ENCODE results near the gene EXPH5.

EXPH5 gene

DNA sequence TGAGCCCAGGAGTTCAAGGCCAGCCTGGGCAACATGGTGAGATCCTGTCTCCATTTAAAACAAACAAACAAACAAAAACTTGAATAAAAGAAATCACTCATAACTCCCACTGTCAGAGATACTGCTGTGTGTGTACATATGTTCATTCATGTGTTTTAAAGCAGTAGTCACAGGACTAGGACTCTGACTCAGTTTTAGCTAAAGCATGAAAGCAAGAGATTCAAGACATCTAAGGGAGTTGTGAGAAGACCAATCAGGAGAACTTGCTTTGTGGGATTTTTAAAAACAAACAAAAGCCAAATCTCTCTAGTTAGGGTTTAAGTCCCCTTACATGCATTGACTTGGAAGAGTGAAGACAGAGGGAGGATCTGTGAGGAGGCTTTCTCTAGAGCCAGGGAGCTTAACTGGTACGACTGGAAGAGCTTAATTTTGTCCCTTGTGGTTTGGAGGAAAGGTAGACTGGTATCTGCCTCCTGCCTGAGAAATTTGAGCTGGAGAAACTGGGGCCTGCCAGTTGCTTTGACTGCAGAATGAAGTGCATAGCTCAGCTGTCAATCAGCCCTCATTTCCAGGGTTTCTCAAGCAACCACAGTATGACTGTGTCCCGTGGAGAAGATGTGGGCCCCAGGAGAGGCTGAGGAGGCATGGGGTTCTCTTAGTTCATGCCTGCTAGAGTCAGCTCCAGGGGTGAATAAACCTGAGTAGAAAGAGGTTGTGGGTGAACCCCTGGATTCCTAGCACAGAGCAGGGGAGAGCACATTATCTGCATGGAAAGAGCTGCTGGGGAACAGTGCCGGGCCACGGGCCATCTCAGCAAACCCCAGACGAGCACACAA lies 30.6 kb downstream of the EXPH5 start:
- peak; percentile 84 for DNase-seq (ENCODE audit: low read depth)

DNA sequence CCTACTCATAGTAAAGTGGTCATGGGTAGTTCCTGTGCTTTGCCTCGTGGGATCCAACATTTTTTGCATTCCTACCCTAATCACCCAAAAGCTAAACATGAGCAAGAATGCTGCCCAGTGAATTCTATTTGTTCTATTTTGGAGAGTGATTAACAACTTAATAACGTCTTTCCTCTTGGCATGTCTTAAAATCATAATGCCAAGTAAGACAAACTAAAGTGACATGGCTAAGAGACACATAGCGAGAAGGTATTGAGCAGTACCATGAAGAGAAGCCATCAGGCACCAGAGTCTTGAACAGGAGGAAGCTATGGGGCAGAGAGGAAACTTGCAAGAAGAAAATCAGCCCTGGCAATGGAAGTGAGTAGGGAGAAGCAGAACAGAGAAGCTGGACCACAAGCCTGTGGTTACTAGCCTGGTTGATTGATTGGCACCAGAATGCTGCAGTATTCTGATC lies 32.0 kb downstream of the EXPH5 start:
- peak; percentile 82 for DNase-seq (ENCODE audit: low read depth)

DNA sequence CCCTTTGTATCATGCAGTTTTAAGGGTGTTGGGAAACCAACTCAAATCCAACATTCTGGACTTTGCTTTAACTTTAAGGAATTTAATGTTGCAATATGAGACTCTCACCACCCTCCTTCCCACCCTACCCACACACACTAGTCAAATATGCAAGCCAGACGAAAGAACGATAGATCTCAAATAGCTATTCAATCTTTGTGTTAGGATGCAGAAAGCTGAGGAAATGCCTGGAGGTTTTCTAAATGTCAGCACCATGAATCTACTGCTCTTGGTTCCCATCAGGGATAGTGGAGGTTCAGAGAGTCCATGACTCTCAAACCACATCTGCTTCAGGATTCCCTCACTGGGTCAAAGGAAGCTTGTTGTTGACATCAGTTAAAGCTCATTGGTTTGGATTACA lies 33.7 kb downstream of the EXPH5 start:
- peak; percentile 98 for DNase-seq (ENCODE audit: low read depth)

DNA sequence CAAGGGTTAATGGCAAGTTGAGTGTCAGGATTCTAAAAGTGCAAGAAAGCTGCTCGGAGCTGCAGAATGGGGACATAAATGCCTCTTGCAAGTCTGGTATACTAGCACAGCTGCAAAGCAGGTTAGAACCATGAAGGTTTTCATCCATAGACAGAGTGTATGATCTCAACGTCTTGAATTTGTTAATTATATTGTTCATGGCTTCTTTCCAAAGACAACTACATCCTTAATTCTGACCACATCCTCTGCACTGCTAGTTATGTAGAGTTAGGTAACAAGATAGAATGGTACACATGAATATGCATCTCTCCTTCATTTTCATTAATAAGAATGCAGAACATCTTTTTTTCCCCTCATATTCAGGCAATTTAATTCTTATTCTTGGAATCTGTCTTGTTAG lies 34.2 kb downstream of the EXPH5 start:
- peak; percentile 78 for DNase-seq (ENCODE audit: low read depth)

DNA sequence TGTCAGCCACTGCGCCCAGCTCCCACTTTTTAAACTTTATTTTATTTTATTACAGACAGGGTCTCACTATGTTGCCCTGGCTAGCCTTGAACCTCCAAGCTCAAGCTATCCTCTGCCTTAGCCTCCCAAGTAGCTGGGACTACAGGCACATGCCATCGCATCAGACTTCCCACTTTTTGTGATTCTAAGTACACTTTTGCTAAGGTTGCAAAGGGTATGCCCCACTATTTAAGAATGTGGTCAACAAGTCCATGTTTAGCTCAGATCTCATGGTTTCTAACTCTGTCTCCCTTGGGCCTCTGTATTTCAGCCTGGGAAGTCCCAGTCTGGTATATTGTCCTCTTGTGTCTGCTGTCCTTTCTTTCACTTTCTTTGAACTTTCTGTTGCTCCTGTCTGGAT lies 35.3 kb downstream of the EXPH5 start:
- no peak for DNase-seq (ENCODE audit: low read depth)

DNA sequence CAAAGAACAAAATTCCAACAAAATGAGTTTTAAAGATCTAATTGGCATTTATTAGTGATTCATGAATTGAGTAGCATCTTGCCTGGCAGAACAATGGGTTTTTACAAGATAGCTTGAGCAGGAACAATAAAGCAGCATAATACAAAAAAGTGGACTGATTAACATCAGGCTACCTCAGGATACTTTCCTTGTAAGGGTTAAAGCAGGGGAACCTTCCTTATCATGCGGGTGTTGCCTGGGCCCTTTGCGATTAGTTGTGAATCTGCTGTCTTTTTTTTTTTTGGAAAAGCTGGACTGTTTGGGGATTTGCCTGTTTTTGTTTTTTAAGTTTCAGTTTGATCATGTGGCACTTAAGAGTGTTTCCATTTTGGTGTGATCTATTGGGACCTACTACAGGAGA lies 37.5 kb downstream of the EXPH5 start:
- no peak for DNase-seq (ENCODE audit: low read depth)

- DNase-seq (ENCODE audit: low read depth), result peak; percentile 55
Measured at GRCh38 chr11:108551651-108552462, 41.7 kb downstream of the EXPH5 start.

DNA sequence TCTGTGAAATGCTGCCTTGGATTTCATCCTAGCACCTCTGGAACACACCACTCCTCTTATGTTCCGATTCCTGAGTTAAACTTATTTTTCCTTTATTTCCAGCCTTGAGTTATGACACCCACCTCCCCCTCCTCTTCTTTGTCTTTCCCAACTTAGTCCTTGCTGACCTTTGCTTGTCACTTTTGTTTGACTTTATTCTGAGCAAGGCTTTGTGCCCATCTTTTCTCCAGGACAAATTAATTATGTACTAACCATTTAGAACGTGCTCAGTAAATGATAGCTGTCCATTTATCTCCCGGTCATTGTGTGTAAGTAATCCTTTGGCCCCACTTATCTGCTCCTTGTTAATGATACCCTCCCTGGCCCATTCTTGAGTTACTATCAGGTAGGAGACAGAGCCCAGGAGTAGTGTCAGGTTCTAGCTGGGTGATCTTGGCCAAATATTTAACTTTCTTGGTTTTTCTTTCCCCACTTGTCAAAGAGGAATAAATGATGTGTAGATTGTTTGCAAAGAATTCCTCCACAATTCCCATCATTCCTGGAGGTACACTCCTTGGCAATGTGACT lies 44.2 kb downstream of the EXPH5 start:
- DNase-seq (ENCODE audit: low read depth), result no peak

- DNase-seq (ENCODE audit: low read depth), result no peak
Measured at GRCh38 chr11:108545909-108546501, 47.6 kb downstream of the EXPH5 start.

DNA sequence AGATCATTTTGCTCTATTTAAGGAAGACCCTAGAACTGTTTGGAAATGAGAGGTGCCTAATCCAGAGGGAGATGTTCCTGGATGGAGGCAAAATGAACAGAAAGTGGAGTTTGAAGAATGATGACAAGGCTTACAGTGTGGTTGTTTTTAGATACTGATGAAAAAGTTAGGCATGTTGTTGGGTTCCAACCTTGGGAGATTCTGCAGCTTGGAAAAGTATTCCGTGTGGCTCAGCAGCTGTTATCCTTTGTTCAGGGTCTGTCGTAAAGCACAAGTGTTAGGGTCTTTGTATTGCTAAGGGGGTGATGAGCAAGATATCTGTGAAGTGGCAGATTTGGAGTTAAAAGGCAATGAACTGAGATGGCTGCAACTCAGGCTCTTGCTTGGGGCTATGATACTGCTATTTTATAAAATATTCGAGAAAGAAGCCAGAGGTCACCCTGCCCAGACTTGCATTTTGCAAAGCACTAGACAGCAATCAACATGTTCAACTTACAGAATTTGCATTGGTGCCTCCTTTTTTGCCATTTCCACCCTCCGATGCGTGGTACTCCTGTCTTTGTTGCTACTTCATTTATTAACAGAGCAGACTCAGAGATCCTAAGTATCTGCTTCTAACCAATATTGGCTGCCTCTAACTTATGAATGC lies 50.1 kb downstream of the EXPH5 start:
- no peak for DNase-seq (ENCODE audit: low read depth)

GRCh38 chr11:108541531-108541930 lies 52.0 kb downstream of the EXPH5 start:
- no peak for DNase-seq (ENCODE audit: low read depth)

GRCh38 chr11:108538502-108538901 lies 55.1 kb downstream of the EXPH5 start:
- DNase-seq (ENCODE audit: low read depth), result no peak

DNA sequence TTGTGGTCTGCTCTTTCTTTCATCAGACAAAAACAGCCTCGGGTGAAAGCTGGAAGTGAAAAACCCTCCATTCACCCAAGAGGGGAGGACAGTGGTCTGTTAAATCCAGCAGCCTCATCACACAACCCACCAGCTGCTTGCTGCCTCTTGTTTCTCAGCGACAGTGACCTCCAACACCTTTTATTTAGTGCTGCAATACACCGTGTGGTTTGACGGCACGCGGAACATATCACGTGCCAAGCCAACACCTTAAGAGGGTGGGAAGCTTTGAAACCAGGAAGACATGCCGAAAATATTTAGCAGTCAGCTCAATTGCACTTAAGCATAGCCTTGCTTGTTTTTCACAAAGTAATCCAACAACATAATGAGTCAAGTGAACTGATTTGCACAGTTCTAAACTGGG lies 55.5 kb downstream of the EXPH5 start:
- DNase-seq (ENCODE audit: low read depth), result no peak

GRCh38 chr11:108536783-108537182 lies 56.8 kb downstream of the EXPH5 start:
- no peak for DNase-seq (ENCODE audit: low read depth)

DNA sequence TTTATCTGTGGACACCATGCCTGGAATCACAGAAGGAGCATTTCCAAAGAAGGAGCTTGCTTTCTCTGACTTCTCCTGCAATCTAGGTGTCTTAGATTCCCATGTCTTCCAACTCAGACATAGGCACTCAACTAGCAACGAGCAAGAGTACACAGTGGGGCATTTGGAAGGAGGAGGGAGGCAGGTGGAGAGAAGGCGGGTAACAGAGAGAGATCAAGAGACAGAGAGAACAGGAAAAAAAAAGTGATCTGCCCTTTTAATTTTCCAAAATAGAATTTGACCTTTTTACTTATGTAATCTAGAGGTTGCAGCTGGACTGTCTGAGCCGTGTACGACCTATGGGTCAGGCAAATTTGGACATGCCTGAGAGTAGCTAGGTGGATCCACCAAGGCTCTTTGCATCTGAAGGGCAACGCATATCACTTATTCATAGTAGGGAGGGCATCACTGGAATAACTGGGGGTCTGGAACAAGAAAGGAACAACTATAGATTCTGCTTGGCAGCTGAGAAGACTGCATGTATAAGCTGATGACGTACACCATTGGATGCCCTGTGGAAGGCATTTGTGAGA lies 58.1 kb downstream of the EXPH5 start:
- DNase-seq (ENCODE audit: low read depth), result no peak

GRCh38 chr11:108534274-108534882 lies 59.2 kb downstream of the EXPH5 start:
- DNase-seq (ENCODE audit: low read depth), result no peak

DNA sequence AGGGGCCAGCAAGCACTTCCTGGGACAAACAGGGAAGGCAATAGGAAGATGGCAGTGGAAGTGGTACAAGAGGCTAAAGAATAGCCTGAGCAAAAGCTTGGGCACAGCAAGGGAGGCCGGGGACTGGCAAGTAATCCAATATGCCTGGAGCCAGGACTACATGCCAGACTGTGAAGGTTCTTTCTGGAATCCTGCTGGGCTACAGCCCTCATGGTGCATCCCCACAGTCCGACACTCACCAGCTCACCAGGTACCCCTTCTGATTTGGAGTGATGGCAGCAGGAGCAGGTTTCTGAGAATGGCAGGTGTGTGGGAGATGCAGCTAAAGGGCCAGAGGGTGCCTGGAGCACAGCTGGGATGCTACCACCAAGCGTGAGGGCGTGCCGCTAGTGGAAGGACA lies 63.1 kb downstream of the EXPH5 start:
- no peak for DNase-seq (ENCODE audit: low read depth)

GRCh38 chr11:108527382-108527781 lies 66.2 kb downstream of the EXPH5 start:
- DNase-seq (ENCODE audit: low read depth), result peak; percentile 9

DNA sequence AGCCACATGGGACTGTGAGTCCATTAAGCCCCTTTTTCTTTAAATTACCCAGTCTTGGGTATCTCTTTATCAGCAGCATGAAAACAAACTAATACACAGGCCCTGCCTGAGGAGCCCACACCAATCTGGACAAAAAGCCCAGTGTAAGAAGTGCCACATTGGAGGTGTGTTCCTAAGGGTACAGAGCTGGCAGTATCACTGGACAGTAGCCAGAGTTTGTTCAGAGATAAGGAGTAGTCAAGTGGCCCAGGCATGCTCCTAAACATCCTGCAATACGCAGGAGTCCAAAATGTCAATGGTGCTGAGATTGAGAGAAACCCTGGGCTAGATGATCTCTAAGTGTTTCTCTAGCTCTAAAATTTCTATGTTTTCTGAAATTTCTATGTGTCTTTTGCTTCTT lies 68.4 kb downstream of the EXPH5 start:
- DNase-seq (ENCODE audit: low read depth), result no peak

GRCh38 chr11:108524422-108524821 lies 69.1 kb downstream of the EXPH5 start:
- peak; percentile 35 for DNase-seq (ENCODE audit: low read depth)

DNA sequence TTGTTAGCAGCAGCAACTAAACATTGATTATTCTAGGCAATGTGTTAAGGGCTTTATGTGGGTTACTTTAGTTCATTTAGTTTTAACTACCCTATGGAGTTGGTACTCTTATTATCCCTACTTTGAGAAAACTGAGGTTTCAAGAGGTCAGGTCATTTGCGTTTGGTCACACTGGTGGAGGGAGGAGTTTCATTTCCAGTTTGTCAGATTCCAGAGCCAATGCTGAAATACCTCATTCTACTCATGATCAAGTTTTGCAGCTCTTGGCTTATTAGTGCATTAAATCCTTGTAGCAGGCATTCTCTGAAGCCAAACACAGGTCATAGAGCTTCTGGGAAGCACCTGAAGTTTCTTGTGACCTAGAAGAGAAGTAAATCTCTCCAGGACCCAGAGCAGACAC lies 71.2 kb downstream of the EXPH5 start:
- no peak for DNase-seq (ENCODE audit: low read depth)

Data from amniotic epithelial cell (primary cell).